Activated CD4-positive, alpha-beta T cell treated with anti-CD3 and anti-CD28 coated beads, Interleukin-10, Interleukin-2, amounts not matched to agents 100 ng/mL and 50 ng/mL, durations not matched to agents 16 hours and 8 hours (primary cell): ENCODE data around the gene ZNF736.
"Not testable (repeated sequence)": the region's sequence is repeated elsewhere in the genome, so short reads cannot be mapped to it uniquely, and the experiment has no call there.

Experiments used
- DNase-seq: peaks from one replicate; pipeline ENCODE4 v3.0.0-alpha.2; 2020

Gene ZNF736

GRCh38 chr7:64313740-64314491 is at the start of gene ZNF736:
TSS of gene ZNF736 (plus strand) at chr7:64313961. CDS start at chr7:64314151, 190 bp downstream.
- peak; percentile 93 for DNase-seq

GRCh38 chr7:64266341-64266919 is 47.3 kb upstream of the ZNF736 start:
- DNase-seq, result no peak

- no peak for DNase-seq
Observed at GRCh38 chr7:64277630-64278029, 36.1 kb upstream of the ZNF736 start.

- DNase-seq, result no peak
Observed at GRCh38 chr7:64294701-64295420, 18.9 kb upstream of the ZNF736 start.

DNA sequence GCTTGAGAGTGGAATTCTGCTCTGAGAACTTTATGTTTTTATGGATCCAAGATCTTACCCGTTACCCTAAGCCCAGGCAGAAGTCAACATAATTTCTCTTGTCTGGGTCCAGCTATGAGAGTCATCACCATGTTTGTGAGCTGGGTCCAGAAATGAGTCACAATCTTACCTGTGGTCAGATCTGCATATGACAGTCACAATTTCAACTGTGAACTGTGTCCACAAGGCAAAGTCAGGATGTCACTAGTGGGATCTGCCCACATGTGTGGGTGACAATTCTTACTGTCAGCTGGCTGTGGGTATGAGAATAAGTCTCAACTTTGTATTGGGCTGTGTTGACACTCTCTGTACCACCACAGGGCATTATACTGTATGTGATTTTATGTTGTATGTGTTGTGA is 16.3 kb upstream of the ZNF736 start:
- DNase-seq, result peak; percentile 10

GRCh38 chr7:64300641-64301405 is 12.9 kb upstream of the ZNF736 start:
- DNase-seq, result no peak

- DNase-seq, result peak; percentile 92
Observed at GRCh38 chr7:64307254-64308015, 6.3 kb upstream of the ZNF736 start.

- DNase-seq, result no peak
Observed at GRCh38 chr7:64308016-64308270, 5.8 kb upstream of the ZNF736 start.

- no peak for DNase-seq
Observed at GRCh38 chr7:64310426-64310825, 3.3 kb upstream of the ZNF736 start.

GRCh38 chr7:64312826-64313225 is 935 bp upstream of the ZNF736 start:
- DNase-seq, result no peak

- no peak for DNase-seq
Observed at GRCh38 chr7:64314566-64314965, 805 bp downstream of the ZNF736 start.

DNA sequence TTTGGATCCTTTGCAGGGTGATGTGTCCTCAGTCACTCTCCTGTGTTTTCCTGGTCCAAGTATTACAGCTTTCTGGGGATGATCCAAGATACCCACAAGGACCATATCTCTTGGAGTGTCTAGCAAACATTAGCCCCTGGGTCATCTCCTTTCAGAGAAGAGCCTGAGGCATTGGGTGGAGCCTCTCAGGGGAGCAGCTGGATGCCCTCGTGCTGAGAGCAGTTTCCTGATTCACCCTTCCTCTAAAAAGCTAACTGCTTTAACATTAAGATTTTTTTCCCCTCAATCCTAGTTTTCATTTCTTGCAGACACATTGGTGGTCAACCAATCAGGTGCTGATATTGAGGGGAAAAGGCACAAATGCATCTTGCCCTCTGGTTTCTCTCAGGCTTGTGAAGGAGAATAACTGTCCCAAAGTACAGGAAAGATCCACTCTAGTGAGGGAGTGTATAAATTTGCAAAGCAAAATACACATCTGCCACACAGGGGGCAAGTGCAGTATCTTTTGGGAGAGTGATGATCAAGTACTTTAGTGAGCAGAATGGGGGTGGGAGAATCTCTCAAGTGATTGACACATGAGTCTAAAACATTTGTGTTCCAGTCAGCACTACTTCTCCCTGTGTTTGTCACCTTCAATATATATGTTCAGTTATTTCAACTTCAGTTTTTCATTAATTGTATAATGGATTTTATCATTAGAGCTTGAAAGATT is 2.4 kb downstream of the ZNF736 start:
- DNase-seq, result not testable (repeated sequence)

DNA sequence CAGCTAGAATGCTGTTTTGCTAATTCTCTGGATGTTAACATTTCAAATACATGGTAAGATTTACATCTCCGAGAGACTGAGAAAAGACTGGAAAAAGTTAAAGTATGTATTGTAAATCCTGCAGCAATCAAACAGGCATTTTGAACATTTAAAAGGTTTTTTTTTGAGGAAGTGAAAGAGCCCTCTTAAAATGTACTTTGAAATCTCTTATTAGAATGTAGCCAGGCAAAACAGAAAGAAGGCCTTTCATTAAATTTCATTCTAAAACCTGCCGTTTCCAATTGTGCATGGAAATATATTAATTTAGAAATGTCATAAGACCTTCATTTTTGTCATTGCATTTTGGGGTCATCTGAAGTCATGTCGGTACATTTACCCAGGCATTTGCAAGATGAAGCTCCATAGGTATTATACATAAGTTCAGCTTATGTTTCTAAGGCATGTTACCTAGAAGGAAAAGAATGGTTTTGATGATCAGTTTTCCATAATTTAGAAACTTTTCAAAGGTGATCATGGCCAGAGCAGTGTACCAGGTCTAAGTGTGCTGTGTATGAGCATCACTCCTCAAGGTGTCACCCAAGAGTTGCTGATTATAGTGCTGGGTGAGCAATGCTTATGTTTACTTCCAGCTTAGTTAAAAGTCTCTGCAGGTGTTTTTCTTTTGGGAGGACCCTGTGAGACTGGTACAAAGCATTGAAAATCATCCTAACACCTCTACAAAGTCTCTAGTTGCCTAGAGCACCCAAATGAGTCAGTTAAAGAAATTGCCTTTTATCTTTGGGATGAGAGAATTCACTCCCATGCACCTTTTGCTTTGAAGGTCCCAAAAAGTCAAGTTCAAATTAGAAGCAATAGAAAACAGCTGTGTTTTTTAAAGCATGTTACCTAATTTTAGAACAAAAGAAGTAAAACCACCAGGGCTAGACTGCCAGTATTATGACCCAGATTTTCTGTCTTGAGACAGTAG is 7.1 kb downstream of the ZNF736 start:
- no peak for DNase-seq

DNA sequence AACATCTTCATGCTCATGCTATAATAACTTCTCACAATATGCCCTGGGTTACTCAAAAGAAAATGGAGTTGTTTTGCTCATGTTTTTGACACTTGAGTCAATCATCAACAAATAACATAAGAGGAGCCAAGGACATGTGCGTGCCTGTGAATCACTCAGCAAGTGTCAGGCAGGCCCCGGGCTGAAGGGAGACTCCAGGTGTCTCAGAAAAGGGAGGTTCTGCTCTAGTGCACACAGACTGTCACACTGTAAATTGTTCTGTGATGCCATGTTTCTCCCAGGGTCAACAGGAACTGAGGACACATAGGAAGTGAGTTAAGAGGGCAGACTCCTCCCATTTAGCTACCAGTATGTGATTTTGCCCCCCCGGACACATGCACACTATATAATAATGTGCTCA is 10.4 kb downstream of the ZNF736 start:
- not testable (repeated sequence) for DNase-seq

DNA sequence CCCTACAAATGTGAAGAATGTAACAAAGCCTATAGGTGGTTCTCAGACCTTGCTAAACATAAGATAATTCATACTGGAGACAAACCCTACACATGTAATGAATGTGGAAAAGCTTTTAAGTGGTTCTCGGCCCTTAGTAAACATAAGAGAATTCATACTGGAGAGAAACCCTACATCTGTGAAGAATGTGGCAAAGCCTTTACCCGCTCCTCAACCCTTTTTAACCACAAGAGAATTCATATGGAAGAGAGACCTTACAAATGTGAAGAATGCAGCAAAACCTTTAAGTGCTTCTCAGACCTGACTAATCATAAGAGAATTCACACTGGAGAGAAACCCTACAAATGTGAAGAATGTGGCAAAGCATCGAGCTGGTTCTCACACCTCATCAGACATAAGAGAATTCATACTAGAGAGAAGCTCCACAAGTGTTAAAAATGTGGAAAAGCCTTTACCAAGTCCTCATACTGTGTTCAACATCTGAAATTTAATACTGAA is 35.0 kb downstream of the ZNF736 start:
- DNase-seq, result not testable (repeated sequence)

- no peak for DNase-seq
Observed at GRCh38 chr7:64359543-64359942, 45.8 kb downstream of the ZNF736 start.

GRCh38 chr7:64371116-64371515 is 57.4 kb downstream of the ZNF736 start:
- DNase-seq, result no peak

GRCh38 chr7:64373017-64373416 is 59.3 kb downstream of the ZNF736 start:
- no peak for DNase-seq

DNA sequence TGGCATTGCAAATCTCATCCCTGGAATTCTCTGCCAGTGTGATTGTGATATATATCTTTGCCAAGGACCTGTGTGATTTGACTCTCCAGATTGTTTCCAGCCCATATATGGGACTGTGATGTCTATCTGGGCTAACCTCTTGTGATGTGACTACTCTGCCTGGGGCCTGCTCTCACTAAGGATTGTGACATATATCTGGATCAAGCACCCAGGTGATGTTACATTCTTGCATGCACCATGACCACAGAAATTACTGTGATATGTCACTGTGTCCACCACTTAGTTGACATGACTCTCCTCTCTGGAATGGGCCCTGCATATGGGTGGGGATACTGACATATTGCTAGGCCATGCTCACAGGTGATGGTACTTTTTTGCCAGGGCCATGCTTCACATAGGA is 86.6 kb downstream of the ZNF736 start:
- DNase-seq, result no peak
